Fibroblast of villous mesenchyme (primary cell): ENCODE results near the gene TNNT2. TPM values are rescaled to one million over a fixed set of nuclear protein-coding genes. Genes with fewer than 3 reads are reported as not detected.

Experiments used
- DNase-seq: peaks from one replicate; pipeline ENCODE4 v3.0.0-alpha.2; 2010; ENCODE audit warnings: low read depth
- H3K4me3 ChIP-seq: 2 replicates; pipeline ENCODE4 v1.5.1; 2011; ENCODE audit warnings: low read depth, mild to moderate bottlenecking, low read length
- total RNA-seq: library from RNA; depleted of rRNA; stranded (reverse); fragments of >200 nt; gene quantifications from 2 replicates; pipeline ENCODE4 v1.2.3, GENCODE V29; 2012
- TF ChIP-seq, protein P1 (sequence below): IDR thresholded peaks from 2 replicates; pipeline ENCODE4 v1.5.1; 2012; ENCODE audit warnings: low read depth, mild to moderate bottlenecking, low read length; ENCODE audit not compliant: insufficient read depth

Gene TNNT2
- total RNA-seq, 1 donor, result 3.5 TPM

DNA sequence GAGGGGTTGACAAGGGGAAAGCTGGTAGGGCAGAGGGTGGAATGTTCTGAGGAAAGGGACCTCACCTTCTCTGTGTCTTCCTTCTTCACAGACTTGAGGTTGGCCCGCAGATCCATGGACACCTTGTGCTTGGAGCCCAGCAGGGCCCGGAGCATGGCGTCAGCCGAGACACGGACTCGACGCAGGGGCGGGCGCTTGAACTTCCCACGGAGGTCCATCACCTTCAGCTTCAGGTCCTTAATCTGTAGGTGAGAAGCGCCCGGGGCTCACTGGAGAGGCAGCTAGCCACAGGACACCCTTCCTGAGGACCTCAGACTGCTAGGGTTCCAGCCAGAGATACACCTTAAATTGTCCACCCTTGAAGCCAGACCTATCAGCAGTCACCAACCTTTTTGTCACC lies 33.8 kb upstream of the TNNT2 start:
- TF ChIP-seq, protein P1, sequence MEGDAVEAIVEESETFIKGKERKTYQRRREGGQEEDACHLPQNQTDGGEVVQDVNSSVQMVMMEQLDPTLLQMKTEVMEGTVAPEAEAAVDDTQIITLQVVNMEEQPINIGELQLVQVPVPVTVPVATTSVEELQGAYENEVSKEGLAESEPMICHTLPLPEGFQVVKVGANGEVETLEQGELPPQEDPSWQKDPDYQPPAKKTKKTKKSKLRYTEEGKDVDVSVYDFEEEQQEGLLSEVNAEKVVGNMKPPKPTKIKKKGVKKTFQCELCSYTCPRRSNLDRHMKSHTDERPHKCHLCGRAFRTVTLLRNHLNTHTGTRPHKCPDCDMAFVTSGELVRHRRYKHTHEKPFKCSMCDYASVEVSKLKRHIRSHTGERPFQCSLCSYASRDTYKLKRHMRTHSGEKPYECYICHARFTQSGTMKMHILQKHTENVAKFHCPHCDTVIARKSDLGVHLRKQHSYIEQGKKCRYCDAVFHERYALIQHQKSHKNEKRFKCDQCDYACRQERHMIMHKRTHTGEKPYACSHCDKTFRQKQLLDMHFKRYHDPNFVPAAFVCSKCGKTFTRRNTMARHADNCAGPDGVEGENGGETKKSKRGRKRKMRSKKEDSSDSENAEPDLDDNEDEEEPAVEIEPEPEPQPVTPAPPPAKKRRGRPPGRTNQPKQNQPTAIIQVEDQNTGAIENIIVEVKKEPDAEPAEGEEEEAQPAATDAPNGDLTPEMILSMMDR, result no peak
- H3K4me3 ChIP-seq, result no peak overlapping the region
- DNase-seq, result no peak

DNA sequence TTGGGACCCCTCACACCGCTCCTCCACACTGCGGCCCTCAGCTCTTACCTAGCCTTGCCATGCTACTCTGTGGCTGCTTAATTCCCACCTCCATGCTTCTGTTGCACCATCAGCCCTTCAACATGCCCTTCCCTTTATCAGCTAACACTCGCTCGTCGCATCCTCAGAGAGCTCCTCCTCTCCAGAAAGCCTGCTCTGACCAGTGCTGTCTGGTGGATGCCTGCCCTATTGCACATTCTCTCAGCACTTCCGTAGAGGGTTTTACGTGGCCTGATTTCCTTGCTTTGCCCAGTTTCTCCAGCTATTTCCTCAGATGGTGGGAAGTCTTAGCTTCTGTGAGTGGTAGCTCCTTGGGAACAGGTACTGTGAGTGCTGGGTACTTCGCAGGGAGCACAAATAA lies 32.0 kb upstream of the TNNT2 start:
- H3K4me3 ChIP-seq, result no peak overlapping the region
- TF ChIP-seq, protein P1, result no peak
- DNase-seq, result peak; percentile 6

DNA sequence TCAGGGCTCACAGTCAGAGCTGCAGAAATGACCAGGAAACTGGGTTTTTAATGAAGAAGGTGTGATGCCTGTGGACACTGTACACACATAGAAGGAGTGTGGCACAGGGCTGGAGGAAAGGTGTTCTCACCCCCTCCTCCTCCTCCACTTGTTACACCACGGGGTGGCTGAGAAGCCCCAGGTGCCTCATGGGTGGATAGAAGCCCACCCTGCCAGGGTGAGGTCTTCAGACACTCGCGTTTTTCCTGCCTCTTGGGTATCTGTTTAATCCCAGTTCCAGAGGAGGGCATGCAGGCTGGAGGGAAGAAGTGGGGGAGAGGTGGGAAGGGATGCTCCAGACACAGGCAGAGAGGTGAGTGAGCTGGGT lies 31.3 kb upstream of the TNNT2 start:
- H3K4me3 ChIP-seq, result no peak overlapping the region
- DNase-seq, result no peak
- TF ChIP-seq, protein P1, result no peak

DNA sequence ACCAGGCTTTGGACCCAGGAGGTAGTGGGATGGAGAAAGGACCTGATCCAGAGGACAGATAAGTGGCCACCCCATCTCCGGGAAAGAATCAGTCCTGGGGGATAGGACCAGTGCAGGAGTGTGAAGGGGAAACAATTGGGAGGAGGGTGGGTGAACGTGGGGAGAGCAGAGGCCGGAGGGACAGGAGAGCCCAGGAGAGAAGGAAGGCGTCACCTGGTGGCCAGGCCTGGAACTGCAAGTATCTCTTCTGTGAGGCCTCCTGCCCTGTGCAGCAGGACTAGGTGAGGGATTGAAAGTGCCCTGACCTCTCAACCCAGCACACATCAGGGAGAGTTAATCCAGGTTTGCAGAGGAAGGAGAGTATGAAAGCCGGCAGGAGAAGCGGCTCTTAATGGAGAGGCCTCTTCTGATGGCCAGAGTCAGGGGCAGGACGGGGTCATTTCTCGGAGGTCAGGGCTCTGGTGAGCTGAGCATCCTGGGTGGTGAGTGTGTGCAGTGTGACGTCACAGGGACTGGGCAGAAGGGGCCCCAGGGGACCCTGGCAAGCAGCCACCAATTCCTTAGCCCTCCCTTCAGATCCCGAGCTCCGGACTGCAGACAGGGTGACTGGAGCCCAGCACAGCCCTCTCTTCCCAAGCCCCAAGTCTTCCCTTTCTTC lies 30.8 kb upstream of the TNNT2 start:
- TF ChIP-seq, protein P1, result peak; percentile 97
- no peak overlapping the region for H3K4me3 ChIP-seq
- DNase-seq, result peak; percentile 65

DNA sequence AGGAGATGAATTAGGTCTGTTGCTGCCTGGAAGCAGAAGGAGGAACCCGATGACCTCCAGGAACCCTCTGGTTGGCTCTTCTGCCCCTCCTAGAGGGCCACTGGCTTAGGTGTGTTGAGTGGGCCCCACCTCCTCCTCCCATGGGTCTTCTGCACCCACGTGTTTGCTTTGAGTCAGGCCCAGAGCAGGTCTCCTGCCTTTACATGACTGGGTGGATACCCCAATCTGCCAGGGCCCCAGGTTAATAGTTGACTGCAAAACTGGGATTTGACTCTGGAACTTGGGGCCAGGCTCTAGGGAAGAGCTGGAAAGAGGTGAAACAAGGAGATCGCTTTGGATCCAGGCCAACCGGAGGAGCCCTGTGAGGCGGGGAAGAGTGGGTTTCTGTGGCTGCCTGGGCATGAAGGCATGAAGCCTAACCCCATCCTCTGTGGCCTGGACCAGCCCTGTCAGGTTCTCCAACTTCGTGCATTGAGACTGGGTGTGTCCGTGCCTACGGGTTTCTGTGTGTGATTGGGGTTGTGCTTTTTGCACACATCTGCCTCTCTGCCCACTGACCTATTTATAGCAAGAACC lies 29.4 kb upstream of the TNNT2 start:
- TF ChIP-seq, protein P1, result no peak
- DNase-seq, result no peak
- H3K4me3 ChIP-seq, result no peak overlapping the region

DNA sequence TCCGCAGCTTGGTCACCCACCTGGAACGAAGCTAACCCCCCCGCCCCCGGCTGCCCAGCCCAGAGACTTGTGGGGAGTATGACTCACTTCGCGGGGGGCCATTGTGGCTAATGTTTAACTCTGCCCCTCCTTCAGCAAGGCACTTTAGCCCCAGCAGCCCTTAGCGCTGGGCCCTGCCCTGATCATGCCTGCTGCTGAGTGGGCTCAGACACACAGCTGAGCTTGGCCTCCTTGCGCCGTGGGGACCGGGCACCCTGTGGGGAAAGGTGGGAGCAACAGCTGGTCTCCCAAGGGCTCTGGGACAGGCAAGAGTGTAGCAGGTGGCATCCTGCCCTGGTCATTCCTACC lies 28.0 kb upstream of the TNNT2 start:
- TF ChIP-seq, protein P1, result no peak
- H3K4me3 ChIP-seq, result no peak overlapping the region
- DNase-seq, result no peak
